GM12892 (cell line): ENCODE data around the gene SNRNP27.
"Not testable (repeated sequence)": the region's sequence is repeated elsewhere in the genome, so short reads cannot be mapped to it uniquely, and the experiment has no call there.

Source experiments
- POLR2A ChIP-seq: IDR thresholded peaks from 2 replicates; pipeline ENCODE4 v1.6.1; 2011; ENCODE audit warnings: low read depth, low read length, control low read depth
- POLR2AphosphoS5 ChIP-seq: IDR thresholded peaks from 2 replicates; pipeline ENCODE4 v1.6.1; 2011; ENCODE audit warnings: low read depth, low read length, control low read depth
- TAF1 ChIP-seq: IDR thresholded peaks from 2 replicates; pipeline ENCODE4 v1.6.1; 2011; ENCODE audit warnings: low read depth, mild to moderate bottlenecking, control low read depth, low read length, borderline replicate concordance

DNA sequence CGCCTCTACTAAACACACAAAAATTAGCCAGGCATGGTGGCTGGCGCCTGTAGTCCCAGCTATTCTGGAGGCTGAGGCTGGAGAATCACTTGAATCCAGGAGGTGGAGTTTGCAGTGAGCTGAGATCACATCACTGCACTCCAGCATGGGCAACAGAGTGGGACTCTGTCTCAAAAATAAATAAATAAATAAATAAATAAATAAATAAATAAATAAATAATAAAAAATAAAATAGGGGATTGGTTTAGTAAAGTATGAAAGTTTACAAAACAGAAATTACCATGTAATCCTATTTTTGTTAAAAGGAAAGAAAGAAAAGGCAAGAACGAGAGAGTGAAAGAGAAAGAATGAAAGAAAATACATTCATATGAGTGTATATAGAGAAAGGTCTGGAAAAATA, 56.9 kb downstream of the SNRNP27 start:
- TF ChIP-seq POLR2A, TAF1, POLR2AphosphoS5: not testable (repeated sequence)
